ENCODE measurements around the gene MGRN1. TPM values are rescaled to one million over a fixed set of nuclear protein-coding genes. Genes with fewer than 3 reads are reported as not detected.

The MGRN1 gene
- total RNA-seq, 1 experiment from 2014 or later, result 15.4 TPM

DNA sequence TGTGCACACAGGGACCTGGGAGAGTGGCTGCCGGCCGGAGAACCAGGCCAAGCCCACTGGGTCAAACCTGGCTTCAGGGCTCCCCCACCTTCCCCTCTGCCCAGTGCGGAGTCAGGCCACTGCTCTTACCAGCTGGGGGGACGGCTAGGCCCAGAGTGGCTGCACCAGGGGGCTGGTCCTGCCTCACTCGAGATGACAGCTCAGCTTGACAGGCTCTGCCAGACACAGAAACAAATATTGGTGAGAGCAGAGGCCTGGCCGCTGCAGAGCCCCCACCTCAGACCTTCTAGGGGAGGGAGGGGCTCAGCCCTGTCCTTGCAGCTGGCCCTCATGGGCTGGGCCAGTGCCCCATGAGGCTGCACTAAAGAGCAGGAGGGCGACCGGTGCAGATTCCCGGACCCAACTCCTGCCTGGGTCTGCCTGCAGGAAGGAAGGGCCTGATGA lies 73.2 kb downstream of the MGRN1 start:
- no peak for DNase-seq (ENCODE audit: low spot score)

DNA sequence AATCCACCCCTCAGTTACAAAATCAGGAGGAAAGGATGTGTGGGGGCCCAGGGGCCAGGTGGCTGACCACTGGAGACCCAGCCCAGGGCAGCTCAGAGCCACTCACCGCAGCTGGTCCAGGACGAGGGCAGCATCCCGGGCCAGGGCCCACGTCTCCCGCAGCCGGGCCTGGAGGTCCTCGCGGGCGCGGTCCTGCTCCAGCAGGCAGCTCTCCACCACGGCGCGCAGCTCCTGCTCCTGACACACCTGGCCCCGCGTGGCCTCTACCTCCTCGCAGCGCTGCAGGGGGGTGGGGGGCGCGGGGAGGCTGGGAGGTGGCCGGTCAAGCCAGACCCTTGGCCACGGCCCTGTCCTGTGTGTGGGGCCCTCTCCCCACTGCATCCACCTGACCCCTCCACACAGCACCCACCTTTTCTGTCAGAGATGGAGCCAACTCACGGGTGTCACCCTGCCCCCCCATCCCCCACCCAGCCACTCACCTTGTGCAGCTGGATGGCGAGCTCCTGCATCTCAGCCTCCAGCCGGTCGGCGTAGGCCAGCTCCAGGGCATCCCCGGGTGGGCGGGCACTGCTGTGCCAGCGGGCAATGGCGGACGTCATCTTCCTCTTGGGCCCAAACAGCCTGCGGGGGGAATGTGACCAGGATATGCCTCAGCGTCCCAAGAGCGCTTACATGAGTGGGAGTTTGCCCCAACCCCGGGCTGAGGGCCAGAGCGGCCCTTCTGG lies 73.9 kb downstream of the MGRN1 start:
- DNase-seq (ENCODE audit: low spot score), result no peak

DNA sequence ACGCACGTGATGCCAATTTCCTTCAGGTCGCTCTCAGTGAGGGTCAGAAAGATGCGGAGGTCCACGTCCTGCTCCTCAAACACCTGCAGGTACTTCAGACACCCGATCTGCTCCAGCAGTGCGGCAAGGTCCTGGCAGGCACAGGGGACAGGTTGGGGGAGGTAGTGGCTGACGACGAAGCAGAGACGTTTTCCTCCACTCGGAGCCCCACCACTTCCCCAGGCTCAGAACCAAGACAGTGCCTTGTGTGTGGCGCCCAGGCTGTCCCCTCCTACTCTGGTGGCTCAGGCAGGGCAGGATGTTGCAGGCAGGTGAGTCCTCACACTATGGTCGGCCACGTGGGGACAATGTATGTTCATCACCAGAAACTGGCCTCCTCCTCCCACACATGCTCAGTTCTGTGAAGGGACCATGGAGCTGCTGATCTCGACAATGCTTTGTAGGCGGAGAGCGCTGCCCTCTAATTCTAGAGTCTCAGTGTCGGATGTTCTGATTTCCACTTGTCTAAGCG lies 74.5 kb downstream of the MGRN1 start:
- no peak for DNase-seq (ENCODE audit: low spot score)

DNA sequence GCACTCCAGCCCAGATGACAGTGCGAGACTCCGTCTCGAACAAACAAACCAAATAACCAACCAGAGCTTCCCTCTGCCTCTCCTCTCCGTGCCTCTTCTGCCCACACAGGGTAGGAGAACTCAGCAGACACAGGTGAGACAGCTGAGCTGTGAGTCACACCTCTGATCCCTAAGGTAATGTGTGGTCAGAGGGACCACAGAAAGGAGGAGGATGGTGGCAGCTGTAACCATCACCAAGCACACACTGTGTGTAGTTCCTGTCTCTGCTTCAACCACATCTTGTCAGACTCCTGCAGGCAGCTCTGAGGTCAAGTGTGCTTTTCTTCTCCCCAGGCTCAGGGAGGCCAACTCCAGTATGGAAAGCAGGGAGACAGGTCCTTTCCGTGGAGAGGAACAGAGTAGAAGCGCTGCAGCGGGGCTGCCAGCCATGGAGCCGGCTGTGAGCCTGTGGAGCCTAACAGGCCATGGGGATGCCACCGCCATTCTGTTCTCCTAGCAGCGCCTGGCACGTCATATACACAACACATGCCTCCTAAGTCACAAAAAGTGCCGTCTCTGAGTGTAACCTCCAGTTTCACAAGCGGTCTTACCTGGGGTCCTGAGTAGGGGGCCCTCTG lies 75.9 kb downstream of the MGRN1 start:
- no peak for DNase-seq (ENCODE audit: low spot score)

GRCh38 chr16:4700997-4701743 lies 76.5 kb downstream of the MGRN1 start:
- no peak for DNase-seq (ENCODE audit: low spot score)

GRCh38 chr16:4701791-4702465 lies 77.3 kb downstream of the MGRN1 start:
- DNase-seq (ENCODE audit: low spot score), result no peak

GRCh38 chr16:4702466-4702808 lies 77.8 kb downstream of the MGRN1 start:
- DNase-seq (ENCODE audit: low spot score), result no peak

- no peak for DNase-seq (ENCODE audit: low spot score)
Observed at GRCh38 chr16:4703906-4704305, 79.3 kb downstream of the MGRN1 start.

- DNase-seq (ENCODE audit: low spot score), result no peak
Observed at GRCh38 chr16:4704491-4704890, 79.9 kb downstream of the MGRN1 start.

GRCh38 chr16:4704913-4705312 lies 80.3 kb downstream of the MGRN1 start:
- DNase-seq (ENCODE audit: low spot score), result no peak

GRCh38 chr16:4706871-4707270 lies 82.2 kb downstream of the MGRN1 start:
- DNase-seq (ENCODE audit: low spot score), result no peak

DNA sequence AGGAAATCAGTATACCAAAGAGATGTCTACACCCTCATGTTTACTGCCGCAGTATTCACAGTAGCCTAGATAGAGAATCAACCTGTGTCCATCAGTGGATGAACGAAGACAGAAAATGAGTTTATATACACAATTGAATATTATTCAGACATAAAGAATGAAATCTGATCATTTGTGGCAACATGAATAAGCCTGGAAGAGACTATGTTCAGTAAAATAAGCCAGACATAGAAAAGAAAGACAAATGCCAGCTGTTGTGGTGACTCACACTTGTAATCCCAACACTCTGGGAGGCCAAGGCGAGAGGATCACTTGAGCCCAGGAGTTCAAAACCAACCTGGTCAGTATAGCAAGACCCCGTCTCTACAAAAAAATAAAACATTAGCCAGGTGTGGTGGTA lies 84.9 kb downstream of the MGRN1 start:
- no peak for DNase-seq (ENCODE audit: low spot score)

DNA sequence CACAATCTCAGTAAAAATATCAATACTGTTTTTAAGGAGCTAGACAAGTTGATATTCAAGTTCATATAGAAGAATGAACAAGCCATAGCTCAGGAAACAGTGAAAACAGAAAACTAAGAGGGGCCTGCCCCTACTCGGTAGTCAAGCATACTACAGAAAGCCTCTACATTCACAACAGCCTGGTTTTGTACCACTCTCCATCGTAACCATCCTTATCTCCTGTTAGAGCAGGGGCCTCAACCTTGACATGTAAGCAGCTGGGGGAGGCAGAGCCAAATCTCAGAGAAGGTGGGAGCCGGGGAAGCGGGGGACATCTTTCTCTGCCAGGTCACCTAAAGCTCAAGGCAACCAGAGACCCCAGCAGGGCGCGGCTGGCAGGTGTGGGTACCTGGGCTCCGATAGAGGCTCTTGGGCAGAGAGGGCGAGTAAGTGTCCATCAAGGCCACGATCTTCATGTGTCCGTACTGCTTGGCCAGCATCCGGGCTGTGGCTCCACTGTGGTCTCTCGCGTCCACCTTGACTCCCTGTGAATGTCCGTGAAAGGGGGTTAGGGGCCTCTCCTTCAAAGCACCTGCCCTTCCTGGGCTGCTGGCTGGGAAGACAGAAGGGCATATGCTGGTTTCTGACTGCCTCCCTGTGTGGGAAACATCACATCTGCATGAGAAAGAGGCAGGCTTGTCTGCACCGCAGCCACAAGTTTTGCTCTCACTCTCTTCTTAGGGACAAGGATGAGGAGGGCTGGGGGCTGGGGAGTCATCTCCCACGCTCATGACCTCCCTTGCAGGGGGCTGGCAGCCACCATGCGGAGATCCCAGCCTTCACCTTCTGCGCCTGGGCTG lies 89.3 kb downstream of the MGRN1 start:
- no peak for DNase-seq (ENCODE audit: low spot score)

- no peak for DNase-seq (ENCODE audit: low spot score)
Observed at GRCh38 chr16:4714996-4715395, 90.4 kb downstream of the MGRN1 start.

DNA sequence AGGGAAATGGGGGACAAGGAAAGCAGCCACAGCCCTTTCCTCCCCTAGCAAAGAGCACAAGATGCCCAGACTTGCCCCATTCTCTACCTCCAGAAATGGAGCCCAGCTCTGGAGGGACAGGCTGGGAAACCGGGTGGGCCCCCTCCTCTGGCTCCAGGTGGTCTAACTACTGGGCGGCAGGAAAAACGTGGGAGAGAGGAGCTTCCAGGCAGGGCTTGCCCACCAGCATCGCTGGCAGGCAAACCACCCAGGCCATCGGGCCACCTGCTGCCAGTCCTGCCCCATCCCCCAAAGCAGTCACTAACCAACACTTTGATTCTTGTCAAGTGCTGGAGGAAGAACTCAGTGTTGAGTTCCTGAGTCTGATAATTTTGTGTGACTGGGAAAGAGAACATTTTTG lies 93.8 kb downstream of the MGRN1 start:
- DNase-seq (ENCODE audit: low spot score), result no peak

DNA sequence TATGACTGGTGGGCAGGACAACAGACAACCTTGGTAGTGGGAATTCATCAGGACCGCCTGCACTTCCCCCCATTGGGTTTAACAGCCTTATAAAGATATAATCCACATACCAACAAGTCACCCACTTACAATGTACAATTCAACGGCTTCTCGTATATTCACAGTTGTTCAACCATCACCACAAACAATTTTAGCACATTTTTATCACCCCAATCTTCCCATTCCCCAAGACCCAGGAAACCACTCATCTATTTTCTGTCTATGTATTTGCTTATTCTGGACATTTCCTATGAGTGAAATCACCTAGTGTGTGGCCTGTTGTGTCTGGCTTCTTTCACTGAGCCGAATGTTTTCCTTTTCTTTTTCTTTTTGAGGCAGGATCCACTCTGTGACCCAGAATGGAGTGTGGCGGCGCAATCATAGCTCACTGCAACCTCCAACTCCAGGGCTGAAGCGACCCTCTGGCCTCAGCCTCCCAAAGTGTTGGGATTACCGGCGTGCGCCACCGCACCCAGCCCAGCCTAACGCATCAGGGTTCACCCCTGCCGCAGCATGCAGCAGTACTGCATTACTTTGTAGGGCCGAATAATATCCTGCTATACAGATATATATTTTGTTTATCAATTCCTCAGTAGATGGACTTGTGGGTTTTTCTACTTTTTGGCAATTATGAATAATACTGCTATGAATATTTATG lies 98.6 kb downstream of the MGRN1 start:
- DNase-seq (ENCODE audit: low spot score), result no peak

DNA sequence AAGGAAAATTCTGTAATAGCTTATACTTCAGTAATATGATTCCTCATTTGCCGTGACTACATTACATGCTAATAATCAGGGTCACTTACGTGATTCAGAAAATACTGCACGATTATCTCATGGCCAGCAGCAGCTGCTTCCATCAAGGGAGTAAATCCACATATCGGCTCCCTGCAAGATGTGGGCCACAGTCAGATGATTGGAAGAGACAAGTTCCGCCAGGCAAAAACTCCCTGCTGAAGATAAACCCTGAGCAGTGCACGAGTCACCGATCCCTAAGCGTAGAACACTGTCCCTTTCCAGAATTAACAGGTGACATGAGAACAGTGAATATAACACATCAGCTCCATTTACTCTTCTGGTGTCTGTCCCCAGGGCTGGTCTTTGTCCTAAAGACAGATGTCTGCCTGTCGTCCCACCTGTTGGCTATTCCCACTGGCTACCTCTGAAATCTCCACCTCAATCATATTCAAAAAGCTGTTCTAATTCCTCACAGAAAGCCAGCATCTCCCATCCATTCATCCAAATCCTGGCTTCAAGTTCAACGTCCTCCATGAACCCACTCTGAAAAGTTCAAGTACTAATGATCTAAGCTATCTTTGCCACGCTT lies 100.1 kb downstream of the MGRN1 start:
- DNase-seq (ENCODE audit: low spot score), result no peak

- DNase-seq (ENCODE audit: low spot score), result no peak
Observed at GRCh38 chr16:4726616-4727015, 102.0 kb downstream of the MGRN1 start.

DNA sequence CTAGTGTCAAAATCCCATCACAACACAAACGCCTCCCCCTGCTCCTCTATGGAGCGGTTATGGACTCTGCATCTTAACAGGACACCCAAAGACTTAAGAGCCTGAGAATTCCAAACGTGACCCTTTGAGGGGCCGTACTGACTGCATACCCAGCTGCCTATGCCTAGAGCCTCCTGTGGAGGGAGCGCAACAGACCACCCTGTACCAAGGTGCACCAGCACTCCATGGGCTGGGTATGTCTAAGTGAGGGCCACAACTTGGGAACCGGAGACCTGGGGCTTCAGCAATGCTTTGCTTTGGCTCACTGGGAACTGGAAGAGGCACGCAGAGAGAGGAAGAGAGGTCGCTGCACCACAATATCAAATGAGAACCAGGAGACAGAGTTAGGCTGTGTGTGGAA lies 104.0 kb downstream of the MGRN1 start:
- no peak for DNase-seq (ENCODE audit: low spot score)

DNA sequence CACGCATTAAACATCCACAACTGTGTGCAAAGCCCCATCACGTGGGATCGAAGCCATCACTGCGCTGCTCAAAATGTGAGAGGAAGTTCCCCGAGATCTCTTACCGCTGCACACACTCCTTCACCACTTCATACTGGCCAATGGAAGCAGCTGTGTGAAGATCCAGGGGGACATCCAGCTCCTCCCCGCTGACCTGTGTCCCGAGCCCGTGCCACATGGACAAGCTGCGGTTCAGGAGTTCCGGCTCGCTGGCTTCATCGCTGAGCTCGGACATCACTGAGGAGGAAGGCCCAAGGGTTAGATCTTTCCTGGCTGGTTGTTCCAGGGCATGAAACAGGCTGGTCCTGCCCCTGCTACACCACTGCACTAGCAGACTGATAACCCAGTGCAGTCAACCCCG lies 105.2 kb downstream of the MGRN1 start:
- DNase-seq (ENCODE audit: low spot score), result no peak

Measured in H4 (cell line).